Right lobe of liver (tissue), 6 donors: Measurements from ENCODE around the gene TENM4. TPM values are rescaled to one million over a fixed set of nuclear protein-coding genes. Genes with fewer than 3 reads are reported as not detected.

ENCODE experiments used
- ATAC-seq, 4 donors: fragments of 200-7000 bp; cut with Tn5 transposase; one replicate each; pipeline ENCODE4 v1.9.1; 2020; ENCODE audit warnings: mild to moderate bottlenecking in 4 of 4, moderate library complexity in 4 of 4
- DNase-seq, 3 donors: peaks; one replicate each; pipeline ENCODE4 v3.0.0-alpha.2; 2020
- H3K27ac ChIP-seq, 3 donors: fragments of 200-600 bp; one replicate each; pipeline ENCODE4 v1.8.0; 2022
- H3K27me3 ChIP-seq, 2 donors: fragments of 200-600 bp; one replicate each; pipeline ENCODE4 v1.8.0; 2022
- H3K36me3 ChIP-seq, 4 donors: fragments of 200-600 bp; sonication (generic) in 1 of 4; one replicate each; pipeline versions ENCODE4 v1.5.1 to v1.8.0; 2017 to 2022; ENCODE audit warnings: control low read depth in 1 of 4
- H3K4me1 ChIP-seq, 4 donors: fragments of 200-600 bp; sonication (generic) in 1 of 4; one replicate each; pipeline versions ENCODE4 v1.5.1 to v1.8.0; 2017 to 2022; ENCODE audit warnings: control low read depth in 1 of 4
- H3K4me3 ChIP-seq, 3 donors: fragments of 200-600 bp; one replicate each; pipeline ENCODE4 v1.8.0; 2022
- H3K9me3 ChIP-seq, 4 donors: fragments of 200-600 bp; sonication (generic) in 1 of 4; one replicate each; pipeline versions ENCODE4 v1.5.1 to v1.8.0; 2017 to 2022; ENCODE audit warnings: control low read depth in 1 of 4
- POLR2A ChIP-seq: fragments of 450-650 bp; IDR thresholded peaks from one replicate; pipeline ENCODE4 v1.6.1; 2017; ENCODE audit warnings: antibody characterized with exemption, mild to moderate bottlenecking
- WGBS: methylation state at CpG from one replicate; pipeline ENCODE4 v1.1.6; 2018; ENCODE audit warnings: low coverage, low lambda C conversion rate; ENCODE audit not compliant: insufficient coverage; ENCODE audit errors: missing lambda C conversion rate; 5-methylcytosine and 5-hydroxymethylcytosine counted together
- intact Hi-C, 2 donors: fragments of 100-400 bp; cut with DNase I; formaldehyde crosslinking; loops; one replicate each; pipeline versions ENCODE4 v1.11.2 to v1.14.1; 2022
- total RNA-seq, 6 experiments: library from RNA; depleted of rRNA in 2 of 6; stranded (reverse); fragments of >200 nt in 2 of 6; fragmentation: NEBNext Ultra II Directional in 3 of 6; extraction: Animal tissue kit (Norgen Biotek cat#: 25700) in 3 of 6; gene quantifications; one replicate each; pipeline versions ENCODE4 v1.1.0 to v1.2.4, GENCODE V29; 2016 to 2023
- TF ChIP-seq, protein P1 (sequence below), 4 donors: fragments of 200-600 bp in 3 of 4; fragments of 450-650 bp in 1 of 4; IDR thresholded peaks; one replicate each; pipeline versions ENCODE4 v1.5.1 to v1.8.0; 2016 to 2022; ENCODE audit warnings: antibody characterized with exemption in 4 of 4, mild to moderate bottlenecking in 2 of 4
- donor health status: DM: no; HTN: yes; CAD: no.
- donor health status: DM: no; HTN: no; CAD: no.
- donor health status: DM: no; HTN: no; CAD: no.
- donor health status: DM: no; HTN: yes; CAD: no.
- donor health status: DM: no; HTN: yes; CAD: no.

Gene TENM4
- total RNA-seq, 6 experiments from 2014 or later = 0.04 to 0.58 (median 0.14) TPM; not detected in 2

DNA sequence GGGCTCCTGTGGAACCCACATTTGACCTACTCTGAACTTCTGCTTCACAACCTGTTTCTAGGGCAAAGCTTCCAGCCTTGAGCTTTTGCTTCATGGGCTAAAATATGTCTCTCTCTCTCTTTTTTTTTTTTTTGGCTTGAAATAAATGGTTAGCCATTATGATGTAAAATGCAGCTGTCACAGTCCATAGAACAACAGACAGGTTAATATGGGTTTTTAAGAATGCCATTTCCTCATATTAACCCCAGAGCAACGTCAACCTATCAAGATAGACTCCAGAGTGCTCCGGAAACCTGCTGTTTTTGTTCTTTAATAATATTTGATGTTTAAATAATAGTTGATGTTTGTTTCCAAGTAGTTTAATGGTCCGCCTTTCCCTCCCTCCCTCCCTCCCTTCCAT lies 285.6 kb downstream of the TENM4 start:
- ATAC-seq = no peak
- Histone ChIP-seq H3K4me1 (no peaks in the 10 kb centered on the region), H3K4me3 (no peak overlapping the region), H3K9me3 (no peaks in the 10 kb centered on the region), H3K36me3 (no peaks in the 10 kb centered on the region), H3K27me3 (no peaks in the 10 kb centered on the region), H3K27ac (no peak overlapping the region)
- intact Hi-C loops = no loop called here
- WGBS = 77% methylated on average over 3 of the region's 3 CpGs
- no peak for DNase-seq
- no peak for TF ChIP-seq POLR2A
- TF ChIP-seq, protein P1, sequence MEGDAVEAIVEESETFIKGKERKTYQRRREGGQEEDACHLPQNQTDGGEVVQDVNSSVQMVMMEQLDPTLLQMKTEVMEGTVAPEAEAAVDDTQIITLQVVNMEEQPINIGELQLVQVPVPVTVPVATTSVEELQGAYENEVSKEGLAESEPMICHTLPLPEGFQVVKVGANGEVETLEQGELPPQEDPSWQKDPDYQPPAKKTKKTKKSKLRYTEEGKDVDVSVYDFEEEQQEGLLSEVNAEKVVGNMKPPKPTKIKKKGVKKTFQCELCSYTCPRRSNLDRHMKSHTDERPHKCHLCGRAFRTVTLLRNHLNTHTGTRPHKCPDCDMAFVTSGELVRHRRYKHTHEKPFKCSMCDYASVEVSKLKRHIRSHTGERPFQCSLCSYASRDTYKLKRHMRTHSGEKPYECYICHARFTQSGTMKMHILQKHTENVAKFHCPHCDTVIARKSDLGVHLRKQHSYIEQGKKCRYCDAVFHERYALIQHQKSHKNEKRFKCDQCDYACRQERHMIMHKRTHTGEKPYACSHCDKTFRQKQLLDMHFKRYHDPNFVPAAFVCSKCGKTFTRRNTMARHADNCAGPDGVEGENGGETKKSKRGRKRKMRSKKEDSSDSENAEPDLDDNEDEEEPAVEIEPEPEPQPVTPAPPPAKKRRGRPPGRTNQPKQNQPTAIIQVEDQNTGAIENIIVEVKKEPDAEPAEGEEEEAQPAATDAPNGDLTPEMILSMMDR (IDR thresholded peaks at IDR 0.05) = no peak

DNA sequence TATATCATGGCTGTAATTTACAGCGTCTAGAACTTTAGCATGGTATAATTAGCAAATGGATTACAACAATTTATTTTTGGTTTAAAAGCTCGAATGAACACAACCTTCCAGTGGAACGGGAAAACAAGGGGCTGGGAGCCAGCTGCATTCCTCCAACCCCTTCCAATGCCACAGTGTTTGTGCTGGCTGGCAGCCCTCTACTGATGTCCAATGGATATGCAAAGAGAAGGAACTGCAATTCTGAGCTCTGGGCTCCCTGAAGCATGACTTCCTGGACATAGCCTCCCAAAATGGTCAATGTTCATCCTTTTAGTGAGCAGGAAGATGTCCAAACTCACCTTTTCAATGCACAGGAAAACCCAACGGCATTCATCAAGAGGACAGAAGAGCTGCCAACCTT lies 288.3 kb downstream of the TENM4 start:
- 67% methylated on average over 4 of the region's 4 CpGs for WGBS
- TF ChIP-seq, protein P1 (IDR thresholded peaks at IDR 0.05) = no peak
- no peak for TF ChIP-seq POLR2A
- intact Hi-C loops = no loop called here
- Histone ChIP-seq H3K9me3 (no peaks in the 10 kb centered on the region), H3K4me1 (no peaks in the 10 kb centered on the region), H3K27me3 (no peaks in the 10 kb centered on the region), H3K4me3 (no peak overlapping the region), H3K27ac (no peak overlapping the region), H3K36me3 (no peaks in the 10 kb centered on the region)
- no peak for DNase-seq
- no peak for ATAC-seq

DNA sequence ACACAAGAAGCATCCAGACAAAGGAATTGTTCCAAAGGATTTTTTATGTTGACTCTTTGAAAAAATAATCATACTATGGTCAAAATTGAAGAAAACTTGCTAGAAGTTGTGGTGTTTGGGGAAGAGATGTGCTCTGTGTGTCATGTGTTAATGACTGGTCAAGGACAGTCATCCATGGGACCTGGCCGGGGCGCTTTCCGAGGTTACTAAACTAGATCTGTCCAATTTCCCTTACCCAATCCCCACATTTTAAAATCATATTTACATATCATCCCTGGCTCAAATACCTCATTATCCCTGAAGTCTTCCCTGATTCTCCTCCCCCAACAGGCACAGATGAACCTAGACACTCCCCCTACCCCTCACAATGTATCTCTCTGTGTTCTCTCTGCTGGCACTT lies 289.4 kb downstream of the TENM4 start:
- Histone ChIP-seq H3K4me1 (no peaks in the 10 kb centered on the region), H3K27ac (no peak overlapping the region), H3K36me3 (no peaks in the 10 kb centered on the region), H3K9me3 (no peaks in the 10 kb centered on the region), H3K4me3 (no peak overlapping the region), H3K27me3 (no peaks in the 10 kb centered on the region)
- TF ChIP-seq POLR2A = no peak
- TF ChIP-seq, protein P1 (IDR thresholded peaks at IDR 0.05) = no peak
- intact Hi-C loops = no loop called here
- 87% methylated on average over 3 of the region's 3 CpGs for whole genome bisulfite sequencing
- ATAC-seq (no peak), DNase-seq (no peak)

DNA sequence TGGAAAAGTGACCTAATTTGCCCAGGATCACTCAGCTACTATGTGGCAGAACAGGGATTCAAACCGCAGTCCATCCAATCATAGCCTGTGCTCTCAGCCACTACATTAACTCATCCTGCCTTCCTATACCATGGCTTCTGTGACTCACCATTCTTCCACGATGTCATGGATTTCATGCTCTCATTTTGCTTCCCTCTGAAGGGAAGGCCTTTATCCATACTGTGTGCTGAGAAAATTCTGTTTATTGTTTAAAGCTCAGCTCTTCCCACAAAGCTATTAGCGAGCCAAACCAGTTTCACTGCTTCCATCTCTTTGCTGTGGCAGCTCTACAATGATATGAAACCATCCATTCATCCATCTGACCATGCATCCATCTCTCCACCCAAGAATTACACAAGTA lies 289.9 kb downstream of the TENM4 start:
- Histone ChIP-seq H3K9me3 (no peaks in the 10 kb centered on the region), H3K27me3 (no peaks in the 10 kb centered on the region), H3K4me1 (no peaks in the 10 kb centered on the region), H3K36me3 (no peaks in the 10 kb centered on the region), H3K4me3 (no peak overlapping the region), H3K27ac (no peak overlapping the region)
- DNase-seq (no peak), ATAC-seq (no peak)
- TF ChIP-seq, protein P1 (IDR thresholded peaks at IDR 0.05) = no peak
- no peak for TF ChIP-seq POLR2A
- intact Hi-C loops = no loop called here
- 38% methylated on average over 3 of the region's 3 CpGs for WGBS

DNA sequence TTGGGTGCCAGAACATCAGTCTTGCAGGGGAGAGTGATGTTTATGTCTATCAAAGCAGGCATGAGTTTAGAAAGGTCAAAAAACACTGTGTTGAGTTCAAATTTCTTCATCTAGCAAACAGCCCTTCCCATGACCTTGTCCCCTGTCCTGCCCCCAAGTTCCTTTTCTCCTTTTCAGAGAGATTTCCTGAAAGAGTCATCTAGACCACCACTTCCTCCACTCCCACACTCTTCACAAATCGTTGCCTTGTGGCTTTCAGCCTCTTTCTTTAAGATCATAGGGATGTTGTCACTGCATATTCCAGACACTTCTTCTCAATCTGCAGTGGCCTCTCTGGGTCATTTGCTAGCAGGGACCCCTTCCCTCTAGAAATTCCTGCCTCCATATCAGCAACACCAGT lies 290.5 kb downstream of the TENM4 start:
- no peak overlapping the region for H3K4me3 ChIP-seq
- no peak overlapping the region for H3K27ac ChIP-seq
- H3K4me1 ChIP-seq = no peaks in the 10 kb centered on the region
- WGBS = 8% methylated on average over 1 of the region's 1 CpG
- intact Hi-C loops = no loop called here
- H3K36me3 ChIP-seq = no peaks in the 10 kb centered on the region
- no peak for DNase-seq
- ATAC-seq = no peak
- H3K27me3 ChIP-seq = no peaks in the 10 kb centered on the region
- TF ChIP-seq, protein P1 (IDR thresholded peaks at IDR 0.05) = no peak
- no peak for TF ChIP-seq POLR2A
- H3K9me3 ChIP-seq = no peaks in the 10 kb centered on the region
